HUES48 (cell line): ENCODE results near the gene FAP.

Source experiments
- H3K27ac ChIP-seq: one replicate; pipeline ENCODE4 v1.7.0; 2013; ENCODE audit warnings: low read depth, low read length, inconsistent platforms
- H3K27me3 ChIP-seq: 2 replicates; pipeline ENCODE4 v1.6.1; 2013; ENCODE audit warnings: mild to moderate bottlenecking, low read length; ENCODE audit not compliant: control insufficient read depth, insufficient read depth
- H3K36me3 ChIP-seq: 2 replicates; pipeline ENCODE4 v1.6.1; 2013; ENCODE audit warnings: low read length; ENCODE audit not compliant: control insufficient read depth, insufficient read depth
- H3K4me1 ChIP-seq: 2 replicates; pipeline ENCODE4 v1.6.1; 2013; ENCODE audit warnings: mild to moderate bottlenecking, low read length; ENCODE audit not compliant: control insufficient read depth, insufficient read depth
- H3K4me3 ChIP-seq: 2 replicates; pipeline ENCODE4 v1.5.1; 2013; ENCODE audit warnings: mild to moderate bottlenecking, low read depth, low read length
- H3K9ac ChIP-seq: 2 replicates; pipeline ENCODE4 v1.6.1; 2013; ENCODE audit warnings: mild to moderate bottlenecking, low read depth, low read length, moderate library complexity
- H3K9me3 ChIP-seq: 2 replicates; pipeline ENCODE4 v1.6.1; 2013; ENCODE audit warnings: low read length; ENCODE audit not compliant: control insufficient read depth, insufficient read depth

Gene FAP

GRCh38 chr2:162164802-162165201 lies 78.4 kb downstream of the FAP start:
- no peak overlapping the region for H3K9ac ChIP-seq

GRCh38 chr2:162159446-162159845 lies 83.8 kb downstream of the FAP start:
- H3K36me3 ChIP-seq: no peaks in the 10 kb centered on the region

More at GRCh38 chr2:162164802-162165201, 78.4 kb downstream of the FAP start:
- Histone ChIP-seq H3K4me1 (no peaks in the 10 kb centered on the region), H3K9me3 (no peaks in the 10 kb centered on the region), H3K27ac (no peak overlapping the region), H3K27me3 (no peaks in the 10 kb centered on the region), H3K4me3 (no peak overlapping the region), H3K36me3 (no peaks in the 10 kb centered on the region)

GRCh38 chr2:162156149-162156548 lies 87.1 kb downstream of the FAP start:
- Histone ChIP-seq H3K27ac (no peak overlapping the region), H3K4me3 (no peak overlapping the region), H3K4me1 (no peaks in the 10 kb centered on the region), H3K9ac (no peak overlapping the region), H3K36me3 (no peaks in the 10 kb centered on the region), H3K9me3 (no peaks in the 10 kb centered on the region), H3K27me3 (no peaks in the 10 kb centered on the region)

More at GRCh38 chr2:162159446-162159845, 83.8 kb downstream of the FAP start:
- H3K9me3 ChIP-seq: no peaks in the 10 kb centered on the region
- no peak overlapping the region for H3K9ac ChIP-seq
- no peaks in the 10 kb centered on the region for H3K27me3 ChIP-seq
- H3K4me1 ChIP-seq: no peaks in the 10 kb centered on the region
- no peak overlapping the region for H3K27ac ChIP-seq
- H3K4me3 ChIP-seq: no peak overlapping the region

- Histone ChIP-seq H3K36me3 (no peaks in the 10 kb centered on the region), H3K9ac (no peak overlapping the region), H3K9me3 (no peaks in the 10 kb centered on the region), H3K4me1 (peaks cover 3% of the 10 kb centered on the region; the same call in 1 of the 2 replicates), H3K4me3 (no peak overlapping the region), H3K27ac (no peak overlapping the region), H3K27me3 (no peaks in the 10 kb centered on the region)
Observed at GRCh38 chr2:162155093-162155492, 88.2 kb downstream of the FAP start.

GRCh38 chr2:162153608-162154224 lies 89.5 kb downstream of the FAP start:
- Histone ChIP-seq H3K27me3 (no peaks in the 10 kb centered on the region), H3K4me1 (peaks cover 11% of the 10 kb centered on the region; the same call in 1 of the 2 replicates)

GRCh38 chr2:162152147-162152546 lies 91.1 kb downstream of the FAP start, which contains the start of gene GCG:
TSS of gene GCG (minus strand) at chr2:162152247. CDS start at chr2:162149178, 3,069 bp downstream.
- H3K36me3 ChIP-seq: no peaks in the 10 kb centered on the region

More at GRCh38 chr2:162153608-162154224, 89.5 kb downstream of the FAP start:
- Histone ChIP-seq H3K4me3 (no peak overlapping the region), H3K9me3 (no peaks in the 10 kb centered on the region), H3K36me3 (no peaks in the 10 kb centered on the region), H3K27ac (no peak overlapping the region), H3K9ac (no peak overlapping the region)

GRCh38 chr2:162149940-162150339 lies 93.3 kb downstream of the FAP start:
- H3K4me3 ChIP-seq: no peak overlapping the region
- no peak overlapping the region for H3K9ac ChIP-seq
- peaks cover 11% of the 10 kb centered on the region; the same call in 1 of the 2 replicates for H3K4me1 ChIP-seq
- H3K27ac ChIP-seq: no peak overlapping the region
- no peaks in the 10 kb centered on the region for H3K27me3 ChIP-seq
- H3K36me3 ChIP-seq: no peaks in the 10 kb centered on the region
- no peaks in the 10 kb centered on the region for H3K9me3 ChIP-seq

More at GRCh38 chr2:162152147-162152546, 91.1 kb downstream of the FAP start, which contains the start of gene GCG:
- Histone ChIP-seq H3K9ac (no peak within 1 kb of the TSS), H3K27ac (no peak within 1 kb of the TSS), H3K27me3 (no peaks in the 10 kb centered on the region), H3K4me1 (peaks cover 11% of the 10 kb centered on the region; the same call in 1 of the 2 replicates), H3K9me3 (no peaks in the 10 kb centered on the region), H3K4me3 (no peak within 1 kb of the TSS)

GRCh38 chr2:162149466-162149865 lies 93.8 kb downstream of the FAP start:
- Histone ChIP-seq H3K4me1 (peaks cover 11% of the 10 kb centered on the region; the same call in 1 of the 2 replicates), H3K9ac (no peak overlapping the region), H3K9me3 (no peaks in the 10 kb centered on the region), H3K4me3 (no peak overlapping the region), H3K36me3 (no peaks in the 10 kb centered on the region), H3K27me3 (no peaks in the 10 kb centered on the region), H3K27ac (no peak overlapping the region)

GRCh38 chr2:162148956-162149355 lies 94.3 kb downstream of the FAP start:
- no peak overlapping the region for H3K27ac ChIP-seq
- H3K36me3 ChIP-seq: no peaks in the 10 kb centered on the region
- no peaks in the 10 kb centered on the region for H3K27me3 ChIP-seq
- peaks cover 11% of the 10 kb centered on the region; the same call in 1 of the 2 replicates for H3K4me1 ChIP-seq
- H3K9ac ChIP-seq: no peak overlapping the region
- H3K4me3 ChIP-seq: no peak overlapping the region
- H3K9me3 ChIP-seq: no peaks in the 10 kb centered on the region

- H3K4me1 ChIP-seq: no peaks in the 10 kb centered on the region
- no peaks in the 10 kb centered on the region for H3K27me3 ChIP-seq
- no peaks in the 10 kb centered on the region for H3K9me3 ChIP-seq
Observed at GRCh38 chr2:162143969-162144368, 99.3 kb downstream of the FAP start.

GRCh38 chr2:162138310-162138709 lies 104.9 kb downstream of the FAP start:
- Histone ChIP-seq H3K4me3 (no peak overlapping the region), H3K36me3 (no peaks in the 10 kb centered on the region), H3K4me1 (no peaks in the 10 kb centered on the region), H3K27ac (no peak overlapping the region), H3K9me3 (no peaks in the 10 kb centered on the region), H3K27me3 (no peaks in the 10 kb centered on the region), H3K9ac (no peak overlapping the region)

More at GRCh38 chr2:162143969-162144368, 99.3 kb downstream of the FAP start:
- no peaks in the 10 kb centered on the region for H3K36me3 ChIP-seq
- no peak overlapping the region for H3K27ac ChIP-seq
- H3K4me3 ChIP-seq: no peak overlapping the region
- no peak overlapping the region for H3K9ac ChIP-seq
